PC-9 (cell line): Measurements from ENCODE around the gene IQCH. TPM values are rescaled to one million over a fixed set of nuclear protein-coding genes. Genes with fewer than 3 reads are reported as not detected.

Experiments used
- BruUV-seq: library from RNA; stranded (reverse); fragments of 400-500 nt; replicated peaks from 2 replicates; lab custom pipeline; 2021; lab: Mats Ljungman, UMichigan
- CTCF ChIA-PET: fragments of 300-600 bp; sonication (Branson Sonifier 250); formaldehyde crosslinking; loops from one replicate; lab custom pipeline; 2022; ENCODE audit warnings: antibody characterized with exemption; lab: Charles Lee
- POLR2A ChIA-PET: fragments of 300-600 bp; sonication (Branson Sonifier 250); formaldehyde crosslinking; loops from one replicate; lab custom pipeline; 2022; ENCODE audit warnings: antibody characterized with exemption; ENCODE audit not compliant: unreplicated experiment; lab: Charles Lee
- DNase-seq, 2 experiments: peaks; one replicate each; pipeline versions ENCODE4 v3.0.0 to v3.0.0-alpha.2; 2015 to 2022; ENCODE audit warnings: mixed read lengths in 1 of 2
- H2AFZ ChIP-seq: fragments of 200-600 bp; sonication (generic); 2 replicates; pipeline ENCODE4 v1.8.1; 2017; ENCODE audit warnings: antibody characterized with exemption
- H3F3A ChIP-seq: fragments of 200-600 bp; sonication (generic); 2 replicates; pipeline ENCODE4 v1.8.1; 2017; ENCODE audit warnings: antibody characterized with exemption, mild to moderate bottlenecking, low read depth; ENCODE audit not compliant: insufficient read depth
- H3K27ac ChIP-seq: fragments of 200-600 bp; sonication (generic); 2 replicates; pipeline ENCODE4 v1.6.1; 2016; ENCODE audit warnings: mixed run types
- H3K27me3 ChIP-seq: fragments of 200-600 bp; sonication (generic); 2 replicates; pipeline ENCODE4 v1.6.1; 2016; ENCODE audit warnings: low read depth, mixed run types; ENCODE audit not compliant: insufficient read depth
- H3K36me3 ChIP-seq: fragments of 200-600 bp; sonication (generic); 2 replicates; pipeline ENCODE4 v1.6.1; 2016; ENCODE audit warnings: low read depth, mixed run types
- H3K4me1 ChIP-seq: fragments of 200-600 bp; sonication (generic); replicated peaks from 2 replicates; pipeline ENCODE4 v1.6.1; 2016; ENCODE audit warnings: mixed run types; ENCODE audit not compliant: insufficient read depth
- H3K4me2 ChIP-seq: fragments of 200-600 bp; sonication (generic); 2 replicates; pipeline ENCODE4 v1.6.1; 2017; ENCODE audit warnings: mixed run types
- H3K4me3 ChIP-seq: fragments of 200-600 bp; sonication (generic); 2 replicates; pipeline ENCODE4 v1.6.1; 2016; ENCODE audit warnings: mixed run types
- H3K79me2 ChIP-seq: fragments of 200-600 bp; sonication (generic); 2 replicates; pipeline ENCODE4 v1.6.1; 2017; ENCODE audit warnings: low read depth, mixed run types
- H3K9me2 ChIP-seq: fragments of 200-600 bp; sonication (generic); 2 replicates; pipeline ENCODE4 v1.8.1; 2017; ENCODE audit warnings: mild to moderate bottlenecking; ENCODE audit not compliant: insufficient read depth
- H3K9me3 ChIP-seq: fragments of 200-600 bp; sonication (generic); 2 replicates; pipeline ENCODE4 v1.8.1; 2016; ENCODE audit warnings: low read depth; ENCODE audit not compliant: insufficient read depth
- H4K20me1 ChIP-seq: fragments of 200-600 bp; sonication (generic); 2 replicates; pipeline ENCODE4 v1.8.1; 2017; ENCODE audit not compliant: insufficient read depth
- CTCF ChIP-seq: fragments of 200-600 bp; sonication (generic); conservative IDR thresholded peaks from 2 replicates; pipeline ENCODE4 v1.6.1; 2017; ENCODE audit warnings: mixed run types, antibody characterized with exemption, mild to moderate bottlenecking, moderate library complexity
- EZH2 ChIP-seq: fragments of 200-600 bp; sonication (generic); IDR thresholded peaks from 2 replicates; pipeline ENCODE4 v1.8.0; 2017; ENCODE audit warnings: antibody characterized with exemption, low read depth
- intact Hi-C: fragments of 100-400 bp; cut with micrococcal nuclease; formaldehyde crosslinking; loops from one replicate; pipeline ENCODE4 v1.10.0; 2022; ENCODE audit not compliant: unreplicated experiment
- total RNA-seq: library from RNA; stranded (reverse); gene quantifications from 2 replicates; pipeline ENCODE4 v1.2.3, GENCODE V29; 2021

IQCH gene
- total RNA-seq, 1 experiment from 2014 or later: 7.5 TPM

GRCh38 chr15:67415181-67415580, 160.6 kb downstream of the IQCH start:
- Histone ChIP-seq H3K9me2 (no peaks in the 10 kb centered on the region), H3K36me3 (no peaks in the 10 kb centered on the region), H3K27me3 (no peaks in the 10 kb centered on the region), H3K4me2 (no peak overlapping the region), H3F3A (0 out of 2 replicates have a peak, but pooled peaks cover 3% of the 10 kb centered on the region), H3K9me3 (no peaks in the 10 kb centered on the region), H2AFZ (no peak overlapping the region), H3K79me2 (no peaks in the 10 kb centered on the region), H3K4me1 (peaks cover 10% of the 10 kb centered on the region), H3K27ac (no peak overlapping the region), H3K4me3 (no peak overlapping the region), H4K20me1 (no peaks in the 10 kb centered on the region)
- DNase-seq: no peak
- intact Hi-C loops: no loop called here
- BruUV-seq: no TSS peak
- ChIA-PET CTCF (no interaction called here), POLR2A (no interaction called here)
- TF ChIP-seq CTCF (no peak), EZH2 (no peak)

- no peak for DNase-seq
- H3K79me2 ChIP-seq: no peaks in the 10 kb centered on the region
- intact Hi-C loops: no loop called here
- no peaks in the 10 kb centered on the region for H4K20me1 ChIP-seq
- H3K4me1 ChIP-seq: peaks cover 10% of the 10 kb centered on the region
- no peaks in the 10 kb centered on the region for H3K9me3 ChIP-seq
- ChIA-PET CTCF (no interaction called here), POLR2A (no interaction called here)
- H3K36me3 ChIP-seq: no peaks in the 10 kb centered on the region
- H3K9me2 ChIP-seq: no peaks in the 10 kb centered on the region
- no peak overlapping the region for H3K4me2 ChIP-seq
- no peak overlapping the region for H3K4me3 ChIP-seq
- H3K27me3 ChIP-seq: no peaks in the 10 kb centered on the region
- no peak overlapping the region for H2AFZ ChIP-seq
- BruUV-seq: no TSS peak
- no peak overlapping the region for H3K27ac ChIP-seq
- no peak for TF ChIP-seq EZH2
- no peak for TF ChIP-seq CTCF
- H3F3A ChIP-seq: 0 out of 2 replicates have a peak, but pooled peaks cover 3% of the 10 kb centered on the region
Observed at GRCh38 chr15:67416891-67417290, 162.3 kb downstream of the IQCH start.

- Histone ChIP-seq H3K27ac (no peak overlapping the region), H2AFZ (no peak overlapping the region), H3K9me3 (no peaks in the 10 kb centered on the region), H3K79me2 (no peaks in the 10 kb centered on the region), H4K20me1 (no peaks in the 10 kb centered on the region), H3K9me2 (no peaks in the 10 kb centered on the region), H3K36me3 (no peaks in the 10 kb centered on the region), H3K4me2 (no peak overlapping the region), H3K4me1 (no peaks in the 10 kb centered on the region), H3K27me3 (no peaks in the 10 kb centered on the region), H3K4me3 (no peak overlapping the region), H3F3A (no peaks in the 10 kb centered on the region)
- intact Hi-C loops: no loop called here
- ChIA-PET POLR2A (no interaction called here), CTCF (no interaction called here)
- TF ChIP-seq EZH2 (no peak), CTCF (no peak)
- DNase-seq: no peak
- BruUV-seq: no TSS peak
Observed at GRCh38 chr15:67419705-67420104, 165.1 kb downstream of the IQCH start.
